Endothelial cell of umbilical vein (primary cell): Measurements from ENCODE around the gene GORASP2. TPM values are rescaled to one million over a fixed set of nuclear protein-coding genes. Genes with fewer than 3 reads are reported as not detected.

Experiments used
- BruUV-seq: library from RNA; stranded (reverse); fragments of 400-500 nt; replicated peaks from 2 replicates; lab custom pipeline; 2021; lab: Mats Ljungman, UMichigan
- CTCF ChIA-PET: fragments of 300-600, 350-600 bp; sonication (Branson Sonifier 250); formaldehyde crosslinking; loops from one replicate; lab custom pipeline; 2021; ENCODE audit warnings: antibody characterized with exemption, inconsistent platforms; lab: Charles Lee
- POLR2A ChIA-PET: fragments of 300-600, 350-600 bp; sonication (Branson Sonifier 250); formaldehyde crosslinking; loops from one replicate; lab custom pipeline; 2021; ENCODE audit warnings: antibody characterized with exemption, inconsistent platforms; lab: Charles Lee
- DNase-seq: peaks from one replicate; pipeline ENCODE4 v3.0.0-alpha.2; 2011; ENCODE audit warnings: low read depth, low spot score
- FAIRE-seq: peaks from 2 replicates; lab custom pipeline; 2011; peaks lifted over from hg19 to GRCh38; lab: Jason Lieb, UNC
- H2AFZ ChIP-seq: 2 replicates; pipeline ENCODE4 v1.6.0; 2012; ENCODE audit warnings: low read depth, low read length, control low read depth, inconsistent platforms
- H3K27ac ChIP-seq: 2 replicates; pipeline ENCODE4 v1.5.1; 2011; ENCODE audit warnings: low read depth, mild to moderate bottlenecking, control low read depth, low read length, moderate library complexity; ENCODE audit not compliant: insufficient read depth
- H3K27me3 ChIP-seq, 2 experiments: 2 replicates each; pipeline versions ENCODE4 v1.6.0 to v1.6.1; 2011; ENCODE audit warnings: low read length in 2 of 2, mixed read lengths in 1 of 2; ENCODE audit not compliant: control insufficient read depth in 2 of 2, insufficient read depth in 2 of 2
- H3K36me3 ChIP-seq, 2 experiments: 2 replicates in 1 of 2; 3 replicates in 1 of 2; pipeline ENCODE4 v1.5.1; 2011; ENCODE audit warnings: low read length in 2 of 2, mild to moderate bottlenecking in 1 of 2, moderate library complexity in 1 of 2; ENCODE audit not compliant: control insufficient read depth in 2 of 2, insufficient read depth in 2 of 2; ENCODE audit errors: extremely low read depth in 1 of 2
- H3K4me1 ChIP-seq: 3 replicates; pipeline ENCODE4 v1.5.1; 2011; ENCODE audit warnings: mild to moderate bottlenecking, low read length; ENCODE audit not compliant: control insufficient read depth, insufficient read depth; ENCODE audit errors: extremely low read depth
- H3K4me2 ChIP-seq: 2 replicates; pipeline ENCODE4 v1.6.1; 2011; ENCODE audit warnings: low read length, control low read depth, mixed read lengths; ENCODE audit not compliant: insufficient read depth
- H3K4me3 ChIP-seq, 3 experiments: fragments of 200-600 bp in 1 of 3; sonication (generic), shearing (Covaris generic) in 1 of 3; replicated peaks in 1 of 3; 2 replicates each; pipeline ENCODE4 v1.5.1; 2011 to 2016; ENCODE audit warnings: control low read depth in 3 of 3, low read length in 3 of 3, mild to moderate bottlenecking in 2 of 3, inconsistent platforms in 1 of 3, low read depth in 1 of 3, moderate library complexity in 1 of 3; ENCODE audit not compliant: insufficient read depth in 1 of 3
- H3K79me2 ChIP-seq: 2 replicates; pipeline ENCODE4 v1.6.0; 2012; ENCODE audit warnings: low read length, inconsistent platforms; ENCODE audit not compliant: control insufficient read depth, insufficient read depth
- H3K9ac ChIP-seq: replicated peaks from 2 replicates; pipeline ENCODE3; 2011; ENCODE audit warnings: low read length, control low read depth; ENCODE audit not compliant: insufficient read depth; ENCODE audit errors: extremely low read depth
- H3K9me1 ChIP-seq: replicated peaks from 3 replicates; pipeline ENCODE4 v1.6.0; 2011; ENCODE audit warnings: mild to moderate bottlenecking, low read length; ENCODE audit not compliant: control insufficient read depth, insufficient read depth; ENCODE audit errors: extremely low read depth
- H3K9me3 ChIP-seq: replicated peaks from 2 replicates; pipeline ENCODE4 v1.5.1; 2012; ENCODE audit warnings: low read length, inconsistent platforms; ENCODE audit not compliant: control insufficient read depth, insufficient read depth
- H4K20me1 ChIP-seq: replicated peaks from 2 replicates; pipeline ENCODE3; 2011; ENCODE audit warnings: mild to moderate bottlenecking, low read length; ENCODE audit not compliant: control insufficient read depth, insufficient read depth; ENCODE audit errors: extremely low read depth
- EZH2 ChIP-seq: IDR thresholded peaks from 2 replicates; pipeline ENCODE4 v1.6.1; 2012; ENCODE audit warnings: borderline replicate concordance, low read depth, mild to moderate bottlenecking, moderate library complexity, low read length, inconsistent platforms; ENCODE audit not compliant: severe bottlenecking
- FOS ChIP-seq: IDR thresholded peaks from 2 replicates; pipeline ENCODE4 v1.6.1; 2011; ENCODE audit warnings: mild to moderate bottlenecking, low read length, moderate library complexity, borderline replicate concordance; ENCODE audit not compliant: insufficient read depth
- GATA2 ChIP-seq: IDR thresholded peaks from 2 replicates; pipeline ENCODE4 v1.7.0; 2011; ENCODE audit warnings: low read depth, mild to moderate bottlenecking, moderate library complexity, mixed read lengths, low read length; ENCODE audit not compliant: insufficient read length, insufficient read depth
- JUN ChIP-seq: IDR thresholded peaks from 2 replicates; pipeline ENCODE4 v1.6.1; 2011; ENCODE audit warnings: borderline replicate concordance, low read depth; ENCODE audit not compliant: insufficient read length, insufficient read depth
- MAX ChIP-seq: IDR thresholded peaks from 2 replicates; pipeline ENCODE4 v1.6.1; 2011; ENCODE audit not compliant: insufficient read depth, insufficient read length
- POLR2A ChIP-seq: IDR thresholded peaks from 2 replicates; pipeline ENCODE4 v1.6.1; 2012; ENCODE audit warnings: low read depth, mild to moderate bottlenecking, control low read depth, low read length
- POLR2AphosphoS5 ChIP-seq: IDR thresholded peaks from 2 replicates; pipeline ENCODE4 v1.6.1; 2012; ENCODE audit warnings: low read depth, mild to moderate bottlenecking, control low read depth, low read length, moderate library complexity; ENCODE audit not compliant: insufficient read depth
- dilution Hi-C: fragments of 300-500 bp; cut with MboI; formaldehyde crosslinking; loops from one replicate; pipeline ENCODE4 v1.15.0; 2019; ENCODE audit warnings: low sequenced_read_pairs; ENCODE audit not compliant: extremely low pct_ligation_motif_present
- intact Hi-C: fragments of 100-400 bp; cut with micrococcal nuclease; formaldehyde crosslinking; loops from one replicate; pipeline ENCODE4 v1.10.0; 2022
- polyA plus RNA-seq, 4 experiments: library from polyadenylated mRNA; depleted of rRNA in 3 of 4; stranded (reverse) in 3 of 4; unstranded in 1 of 4; fragments of >200 nt; gene quantifications; 2 replicates each; pipeline versions ENCODE4 v1.2.1 to v1.2.3, GENCODE V29; 2011 to 2012; ENCODE audit warnings: missing spikeins in 1 of 4
- total RNA-seq: library from RNA; stranded (reverse); gene quantifications from 2 replicates; pipeline ENCODE4 v1.2.3, GENCODE V29; 2021
- TF ChIP-seq, protein P1 (sequence below), 2 donors: IDR thresholded peaks; 1 replicate in 1 of 2; 2 replicates in 1 of 2; pipeline ENCODE4 v1.5.1; 2011; ENCODE audit warnings: low read length in 2 of 2, mild to moderate bottlenecking in 2 of 2, moderate library complexity in 2 of 2, control low read depth in 1 of 2, inconsistent platforms in 1 of 2, low read depth in 1 of 2; ENCODE audit not compliant: insufficient read depth in 1 of 2; ENCODE audit errors: extremely low read depth in 1 of 2

GORASP2 gene
- total and polyA plus RNA-seq, 2 donors (not counting 3 experiments of a cell fraction or from before 2014, with no cell fraction given): 104 to 245 TPM

DNA sequence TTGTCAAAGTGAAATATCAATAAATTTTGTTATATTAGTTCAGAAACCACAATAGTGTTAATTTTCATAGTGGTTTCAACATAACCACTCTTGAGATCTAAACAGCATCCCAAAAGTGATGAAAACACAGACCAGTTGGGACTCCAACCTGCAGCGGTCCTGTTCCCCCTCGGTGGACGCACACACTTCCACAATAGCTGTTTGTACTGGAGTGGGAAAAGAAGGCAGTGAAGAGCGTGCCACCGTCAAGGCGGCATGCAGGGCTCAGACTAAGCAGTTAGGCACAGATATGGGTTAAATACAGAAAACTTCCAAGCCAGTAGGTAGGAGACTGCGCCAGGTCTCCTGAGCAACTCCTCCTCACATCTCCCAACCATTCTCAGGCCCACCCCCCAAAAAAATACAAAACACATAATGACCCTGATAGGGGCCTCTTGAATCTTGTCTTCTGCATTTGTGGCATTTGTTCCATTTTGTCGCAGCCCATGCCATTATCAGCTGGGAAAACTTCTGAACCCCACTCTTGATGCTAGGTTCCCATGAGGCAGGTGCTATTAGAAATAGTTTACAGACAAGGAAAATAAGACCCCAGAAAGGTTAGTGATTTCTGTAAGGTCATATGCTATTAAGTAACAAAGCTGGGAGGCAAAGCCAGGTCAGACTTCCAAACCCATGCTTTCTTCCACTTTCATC lies 57.7 kb downstream of the GORASP2 start:
- Histone ChIP-seq H3K4me3 (no peak overlapping the region), H4K20me1 (no peaks in the 10 kb centered on the region), H2AFZ (no peak overlapping the region), H3K27me3 (no peaks in the 10 kb centered on the region), H3K9me3 (no peaks in the 10 kb centered on the region), H3K4me2 (no peak overlapping the region), H3K4me1 (no peaks in the 10 kb centered on the region), H3K79me2 (no peaks in the 10 kb centered on the region), H3K27ac (no peak overlapping the region), H3K9ac (no peak overlapping the region), H3K36me3 (peaks cover 0 to under 1% of the 10 kb centered on the region in 2 experiments), H3K9me1 (no peaks in the 10 kb centered on the region)
- intact Hi-C loops: no loop called here
- CTCF ChIA-PET: no interaction called here
- FAIRE-seq (no peak), DNase-seq (no peak)
- BruUV-seq: no TSS peak
- dilution Hi-C loops: no loop called here
- POLR2A ChIA-PET: no interaction called here
- TF ChIP-seq, protein P1, sequence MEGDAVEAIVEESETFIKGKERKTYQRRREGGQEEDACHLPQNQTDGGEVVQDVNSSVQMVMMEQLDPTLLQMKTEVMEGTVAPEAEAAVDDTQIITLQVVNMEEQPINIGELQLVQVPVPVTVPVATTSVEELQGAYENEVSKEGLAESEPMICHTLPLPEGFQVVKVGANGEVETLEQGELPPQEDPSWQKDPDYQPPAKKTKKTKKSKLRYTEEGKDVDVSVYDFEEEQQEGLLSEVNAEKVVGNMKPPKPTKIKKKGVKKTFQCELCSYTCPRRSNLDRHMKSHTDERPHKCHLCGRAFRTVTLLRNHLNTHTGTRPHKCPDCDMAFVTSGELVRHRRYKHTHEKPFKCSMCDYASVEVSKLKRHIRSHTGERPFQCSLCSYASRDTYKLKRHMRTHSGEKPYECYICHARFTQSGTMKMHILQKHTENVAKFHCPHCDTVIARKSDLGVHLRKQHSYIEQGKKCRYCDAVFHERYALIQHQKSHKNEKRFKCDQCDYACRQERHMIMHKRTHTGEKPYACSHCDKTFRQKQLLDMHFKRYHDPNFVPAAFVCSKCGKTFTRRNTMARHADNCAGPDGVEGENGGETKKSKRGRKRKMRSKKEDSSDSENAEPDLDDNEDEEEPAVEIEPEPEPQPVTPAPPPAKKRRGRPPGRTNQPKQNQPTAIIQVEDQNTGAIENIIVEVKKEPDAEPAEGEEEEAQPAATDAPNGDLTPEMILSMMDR (IDR thresholded peaks at IDR 0.05; ENCODE audit: extremely low read depth in 1 of 2, insufficient read depth in 1 of 2, low read depth in 1 of 2, low read length in 2 of 2): no peak
- no peak for TF ChIP-seq MAX
- TF ChIP-seq GATA2: no peak
- TF ChIP-seq JUN: no peak
- no peak for TF ChIP-seq POLR2A
- TF ChIP-seq FOS: no peak
- TF ChIP-seq POLR2AphosphoS5: no peak
- no peak for TF ChIP-seq EZH2
